Endothelial cell of umbilical vein (primary cell): ENCODE results near the gene CES4A. TPM values are rescaled to one million over a fixed set of nuclear protein-coding genes. Genes with fewer than 3 reads are reported as not detected.

Experiments
- BruUV-seq: library from RNA; stranded (reverse); fragments of 400-500 nt; replicated peaks from 2 replicates; lab custom pipeline; 2021; lab: Mats Ljungman, UMichigan
- CTCF ChIA-PET: fragments of 300-600, 350-600 bp; sonication (Branson Sonifier 250); formaldehyde crosslinking; loops from one replicate; lab custom pipeline; 2021; ENCODE audit warnings: antibody characterized with exemption, inconsistent platforms; lab: Charles Lee
- POLR2A ChIA-PET: fragments of 300-600, 350-600 bp; sonication (Branson Sonifier 250); formaldehyde crosslinking; loops from one replicate; lab custom pipeline; 2021; ENCODE audit warnings: antibody characterized with exemption, inconsistent platforms; lab: Charles Lee
- DNase-seq: peaks from one replicate; pipeline ENCODE4 v3.0.0-alpha.2; 2011; ENCODE audit warnings: low read depth, low spot score
- FAIRE-seq: peaks from 2 replicates; lab custom pipeline; 2011; peaks lifted over from hg19 to GRCh38; lab: Jason Lieb, UNC
- H2AFZ ChIP-seq: 2 replicates; pipeline ENCODE4 v1.6.0; 2012; ENCODE audit warnings: low read depth, low read length, control low read depth, inconsistent platforms
- H3K27ac ChIP-seq: 2 replicates; pipeline ENCODE4 v1.5.1; 2011; ENCODE audit warnings: low read depth, mild to moderate bottlenecking, control low read depth, low read length, moderate library complexity; ENCODE audit not compliant: insufficient read depth
- H3K27me3 ChIP-seq, 2 experiments: 2 replicates each; pipeline versions ENCODE4 v1.6.0 to v1.6.1; 2011; ENCODE audit warnings: low read length in 2 of 2, mixed read lengths in 1 of 2; ENCODE audit not compliant: control insufficient read depth in 2 of 2, insufficient read depth in 2 of 2
- H3K36me3 ChIP-seq, 2 experiments: 2 replicates in 1 of 2; 3 replicates in 1 of 2; pipeline ENCODE4 v1.5.1; 2011; ENCODE audit warnings: low read length in 2 of 2, mild to moderate bottlenecking in 1 of 2, moderate library complexity in 1 of 2; ENCODE audit not compliant: control insufficient read depth in 2 of 2, insufficient read depth in 2 of 2; ENCODE audit errors: extremely low read depth in 1 of 2
- H3K4me1 ChIP-seq: 3 replicates; pipeline ENCODE4 v1.5.1; 2011; ENCODE audit warnings: mild to moderate bottlenecking, low read length; ENCODE audit not compliant: control insufficient read depth, insufficient read depth; ENCODE audit errors: extremely low read depth
- H3K4me2 ChIP-seq: 2 replicates; pipeline ENCODE4 v1.6.1; 2011; ENCODE audit warnings: low read length, control low read depth, mixed read lengths; ENCODE audit not compliant: insufficient read depth
- H3K4me3 ChIP-seq, 3 experiments: fragments of 200-600 bp in 1 of 3; sonication (generic), shearing (Covaris generic) in 1 of 3; replicated peaks in 1 of 3; 2 replicates each; pipeline ENCODE4 v1.5.1; 2011 to 2016; ENCODE audit warnings: control low read depth in 3 of 3, low read length in 3 of 3, mild to moderate bottlenecking in 2 of 3, inconsistent platforms in 1 of 3, low read depth in 1 of 3, moderate library complexity in 1 of 3; ENCODE audit not compliant: insufficient read depth in 1 of 3
- H3K79me2 ChIP-seq: 2 replicates; pipeline ENCODE4 v1.6.0; 2012; ENCODE audit warnings: low read length, inconsistent platforms; ENCODE audit not compliant: control insufficient read depth, insufficient read depth
- H3K9ac ChIP-seq: replicated peaks from 2 replicates; pipeline ENCODE3; 2011; ENCODE audit warnings: low read length, control low read depth; ENCODE audit not compliant: insufficient read depth; ENCODE audit errors: extremely low read depth
- H3K9me1 ChIP-seq: replicated peaks from 3 replicates; pipeline ENCODE4 v1.6.0; 2011; ENCODE audit warnings: mild to moderate bottlenecking, low read length; ENCODE audit not compliant: control insufficient read depth, insufficient read depth; ENCODE audit errors: extremely low read depth
- H3K9me3 ChIP-seq: replicated peaks from 2 replicates; pipeline ENCODE4 v1.5.1; 2012; ENCODE audit warnings: low read length, inconsistent platforms; ENCODE audit not compliant: control insufficient read depth, insufficient read depth
- H4K20me1 ChIP-seq: replicated peaks from 2 replicates; pipeline ENCODE3; 2011; ENCODE audit warnings: mild to moderate bottlenecking, low read length; ENCODE audit not compliant: control insufficient read depth, insufficient read depth; ENCODE audit errors: extremely low read depth
- CTCF ChIP-seq, 2 donors: IDR thresholded peaks; 1 replicate in 1 of 2; 2 replicates in 1 of 2; pipeline ENCODE4 v1.5.1; 2011; ENCODE audit warnings: low read length in 2 of 2, mild to moderate bottlenecking in 2 of 2, moderate library complexity in 2 of 2, control low read depth in 1 of 2, inconsistent platforms in 1 of 2, low read depth in 1 of 2; ENCODE audit not compliant: insufficient read depth in 1 of 2; ENCODE audit errors: extremely low read depth in 1 of 2
- EZH2 ChIP-seq: IDR thresholded peaks from 2 replicates; pipeline ENCODE4 v1.6.1; 2012; ENCODE audit warnings: borderline replicate concordance, low read depth, mild to moderate bottlenecking, moderate library complexity, low read length, inconsistent platforms; ENCODE audit not compliant: severe bottlenecking
- FOS ChIP-seq: IDR thresholded peaks from 2 replicates; pipeline ENCODE4 v1.6.1; 2011; ENCODE audit warnings: mild to moderate bottlenecking, low read length, moderate library complexity, borderline replicate concordance; ENCODE audit not compliant: insufficient read depth
- GATA2 ChIP-seq: IDR thresholded peaks from 2 replicates; pipeline ENCODE4 v1.7.0; 2011; ENCODE audit warnings: low read depth, mild to moderate bottlenecking, moderate library complexity, mixed read lengths, low read length; ENCODE audit not compliant: insufficient read length, insufficient read depth
- JUN ChIP-seq: IDR thresholded peaks from 2 replicates; pipeline ENCODE4 v1.6.1; 2011; ENCODE audit warnings: borderline replicate concordance, low read depth; ENCODE audit not compliant: insufficient read length, insufficient read depth
- MAX ChIP-seq: IDR thresholded peaks from 2 replicates; pipeline ENCODE4 v1.6.1; 2011; ENCODE audit not compliant: insufficient read depth, insufficient read length
- MYC ChIP-seq: IDR thresholded peaks from one replicate; pipeline ENCODE4 v1.6.1; 2011; ENCODE audit warnings: mild to moderate bottlenecking, low read depth, low read length
- POLR2A ChIP-seq: IDR thresholded peaks from 2 replicates; pipeline ENCODE4 v1.6.1; 2012; ENCODE audit warnings: low read depth, mild to moderate bottlenecking, control low read depth, low read length
- POLR2AphosphoS5 ChIP-seq: IDR thresholded peaks from 2 replicates; pipeline ENCODE4 v1.6.1; 2012; ENCODE audit warnings: low read depth, mild to moderate bottlenecking, control low read depth, low read length, moderate library complexity; ENCODE audit not compliant: insufficient read depth
- dilution Hi-C: fragments of 300-500 bp; cut with MboI; formaldehyde crosslinking; loops from one replicate; pipeline ENCODE4 v1.15.0; 2019; ENCODE audit warnings: low sequenced_read_pairs; ENCODE audit not compliant: extremely low pct_ligation_motif_present
- intact Hi-C: fragments of 100-400 bp; cut with micrococcal nuclease; formaldehyde crosslinking; loops from one replicate; pipeline ENCODE4 v1.10.0; 2022
- polyA plus RNA-seq, 4 experiments: library from polyadenylated mRNA; depleted of rRNA in 3 of 4; stranded (reverse) in 3 of 4; unstranded in 1 of 4; fragments of >200 nt; gene quantifications; 2 replicates each; pipeline versions ENCODE4 v1.2.1 to v1.2.3, GENCODE V29; 2011 to 2012; ENCODE audit warnings: missing spikeins in 1 of 4
- total RNA-seq: library from RNA; stranded (reverse); gene quantifications from 2 replicates; pipeline ENCODE4 v1.2.3, GENCODE V29; 2021

The CES4A gene
- total and polyA plus RNA-seq, 2 donors (not counting 3 experiments of a cell fraction or from before 2014, with no cell fraction given), result 5.4 to 13.3 TPM

GRCh38 chr16:66961914-66962313 lies 26.5 kb upstream of the CES4A start:
- Histone ChIP-seq H2AFZ (no peak overlapping the region), H3K4me3 (no peak overlapping the region), H3K36me3 (no peaks in the 10 kb centered on the region), H3K79me2 (no peaks in the 10 kb centered on the region), H3K9me1 (no peaks in the 10 kb centered on the region), H3K27ac (no peak overlapping the region), H3K9ac (no peak overlapping the region), H3K9me3 (no peaks in the 10 kb centered on the region), H3K27me3 (peaks cover 0 to 4% of the 10 kb centered on the region in 2 experiments), H3K4me2 (no peak overlapping the region), H3K4me1 (no peaks in the 10 kb centered on the region), H4K20me1 (no peaks in the 10 kb centered on the region)
- dilution Hi-C loops, result no loop called here
- FAIRE-seq, result no peak
- CTCF ChIA-PET, result interaction anchor here (0.7 to 1.6 kb wide), 4 partner anchors 80 to 224 kb away, joined by 3 to 15 read pairs (median 6); no protein-coding TSS in a partner anchor
- no TSS peak for BruUV-seq
- intact Hi-C loops, result no loop called here
- POLR2A ChIA-PET, result no interaction called here
- no peak for DNase-seq
- TF ChIP-seq CTCF (IDR thresholded peaks at IDR 0.05; ENCODE audit: extremely low read depth in 1 of 2, insufficient read depth in 1 of 2, low read depth in 1 of 2, low read length in 2 of 2), result no peak
- no peak for TF ChIP-seq EZH2
- TF ChIP-seq POLR2A, result no peak
- TF ChIP-seq FOS, result no peak
- TF ChIP-seq MAX, result no peak
- no peak for TF ChIP-seq MYC
- no peak for TF ChIP-seq JUN
- no peak for TF ChIP-seq POLR2AphosphoS5
- TF ChIP-seq GATA2, result no peak
